ENCODE results near the gene MARCHF3. TPM values are rescaled to one million over a fixed set of nuclear protein-coding genes. Genes with fewer than 3 reads are reported as not detected.

The MARCHF3 gene
- total RNA-seq, 4 donors from 2014 or later = 23.4 to 53.7 (median 29.3) TPM

GRCh38 chr5:127041571-127041970 is 11.2 kb upstream of the MARCHF3 start:
- no peak overlapping the region for H3K4me3 ChIP-seq (ENCODE audit: low read depth, poor library complexity, severe bottlenecking)
- intact Hi-C loops (cut with DNase I; ENCODE audit: low total_unique reads) = no loop called here
- DNase-seq (ENCODE audit: low spot score in 2 of 2) = no peak
- TF ChIP-seq POLR2A (IDR thresholded peaks at IDR 0.05) (no peak), CTCF (IDR thresholded peaks at IDR 0.05) (no peak)
- 53 to 59% methylated on average over 3 of the region's 3 CpGs for WGBS, 2 donors

- 38 to 43% methylated on average over 9 of the region's 9 CpGs for WGBS, 2 donors
- TF ChIP-seq POLR2A (IDR thresholded peaks at IDR 0.05) (no peak), CTCF (IDR thresholded peaks at IDR 0.05) (no peak)
- intact Hi-C loops (cut with DNase I; ENCODE audit: low total_unique reads) = no loop called here
- DNase-seq (ENCODE audit: low spot score in 2 of 2) = no peak
- H3K4me3 ChIP-seq (ENCODE audit: low read depth, poor library complexity, severe bottlenecking) = no peak overlapping the region
Observed at GRCh38 chr5:127040796-127041520, 10.6 kb upstream of the MARCHF3 start.

DNA sequence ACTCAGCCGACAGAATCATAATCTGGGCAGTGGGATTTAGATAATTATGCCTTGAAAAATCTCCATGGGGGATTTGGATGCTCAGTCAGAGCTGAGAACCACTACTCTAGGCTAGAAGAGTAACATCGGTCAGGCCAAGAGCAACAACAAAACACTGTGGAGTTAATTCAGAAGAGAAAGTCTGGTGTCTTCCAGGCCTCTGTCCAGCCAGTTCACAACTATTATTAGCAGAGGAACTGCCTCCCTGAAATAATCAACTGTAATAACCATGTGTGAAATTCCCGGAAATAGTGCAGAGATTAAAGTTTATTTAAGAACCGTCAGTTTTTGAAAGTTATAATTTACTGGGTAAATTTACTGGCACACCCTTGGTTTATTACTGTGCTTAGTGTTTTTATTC is 8.2 kb upstream of the MARCHF3 start:
- H3K4me3 ChIP-seq (ENCODE audit: low read depth, poor library complexity, severe bottlenecking) = no peak overlapping the region
- intact Hi-C loops (cut with DNase I; ENCODE audit: low total_unique reads) = no loop called here
- WGBS, 2 donors = 67 to 80% methylated on average over 4 of the region's 4 CpGs
- no peak for TF ChIP-seq POLR2A (IDR thresholded peaks at IDR 0.05)
- DNase-seq (ENCODE audit: low spot score in 2 of 2) = no peak

DNA sequence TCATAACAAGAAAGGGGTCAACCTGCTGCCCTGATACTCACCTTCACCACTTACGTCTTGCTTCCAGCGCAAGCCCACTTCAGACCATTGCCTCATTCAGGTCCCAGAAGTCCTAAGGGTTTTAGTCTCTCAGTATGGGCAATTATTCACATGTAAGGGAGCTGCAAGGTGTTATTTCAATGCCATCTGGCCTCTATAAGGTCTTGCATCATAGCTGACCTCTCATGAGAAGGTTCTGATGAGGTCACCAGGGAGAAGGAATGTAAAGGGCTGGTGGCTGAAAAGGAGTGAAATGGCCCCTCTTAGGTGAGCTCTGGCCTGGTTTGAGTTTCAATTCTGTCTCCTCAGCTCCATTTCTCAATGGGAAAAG is 1.5 kb upstream of the MARCHF3 start:
- no peak for TF ChIP-seq POLR2A (IDR thresholded peaks at IDR 0.05)
- no peak for TF ChIP-seq CTCF (IDR thresholded peaks at IDR 0.05)
- intact Hi-C loops (cut with DNase I; ENCODE audit: low total_unique reads) = no loop called here
- no peak overlapping the region for H3K4me3 ChIP-seq (ENCODE audit: low read depth, poor library complexity, severe bottlenecking)
- no peak for DNase-seq (ENCODE audit: low spot score in 2 of 2)
- 96 to 97% methylated on average over 2 of the region's 2 CpGs for WGBS, 2 donors

- peak in 1 of 2 donors; percentile 86 for DNase-seq (ENCODE audit: low spot score in 2 of 2)
- intact Hi-C loops (cut with DNase I; ENCODE audit: low total_unique reads) = no loop called here
- 30 to 47% methylated on average over 18 to 34 of the region's 45 CpGs for WGBS, 2 donors
- TF ChIP-seq CTCF (IDR thresholded peaks at IDR 0.05) (no peak), POLR2A (IDR thresholded peaks at IDR 0.05) (no peak)
- peak overlapping the region; percentile 73 for H3K4me3 ChIP-seq (ENCODE audit: low read depth, poor library complexity, severe bottlenecking)
Observed at GRCh38 chr5:127031147-127031862, 947 bp upstream of the MARCHF3 start.

DNA sequence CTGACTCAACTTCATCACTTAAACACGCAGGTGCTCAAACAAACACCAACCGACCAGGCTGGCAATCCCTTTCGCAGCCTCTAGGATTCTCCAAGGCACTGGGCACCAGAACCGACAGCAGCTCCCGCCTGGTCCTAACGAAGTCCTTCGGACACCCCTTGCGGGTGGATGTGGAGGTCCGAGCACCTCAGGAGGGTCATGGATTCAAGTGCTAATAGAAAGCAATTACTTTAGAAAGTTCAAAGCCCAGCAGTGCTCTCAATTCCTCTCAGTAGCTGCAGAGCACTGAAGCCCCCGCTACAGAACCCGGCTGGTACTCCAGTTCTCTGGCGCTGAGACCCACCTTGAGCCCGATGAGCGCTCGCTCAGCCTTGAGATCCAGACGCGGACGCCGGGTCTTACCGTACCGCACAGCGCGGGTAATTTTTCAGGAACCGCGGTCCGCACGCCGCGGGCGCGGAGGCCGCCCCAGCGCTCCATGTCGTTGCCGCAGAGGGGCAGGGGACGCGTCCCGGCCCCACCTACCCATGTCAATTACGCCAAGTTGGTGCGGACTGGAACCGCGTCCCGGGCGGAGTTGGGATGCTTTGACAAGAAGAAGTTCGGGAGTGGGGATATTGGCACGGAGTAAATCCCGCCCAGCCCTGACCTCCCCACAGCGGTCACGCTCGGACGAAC is 638 bp downstream of the MARCHF3 start:
- TF ChIP-seq POLR2A (IDR thresholded peaks at IDR 0.05) (no peak), CTCF (IDR thresholded peaks at IDR 0.05) (no peak)
- intact Hi-C loops (cut with DNase I; ENCODE audit: low total_unique reads) = no loop called here
- WGBS, 2 donors = 0 to 2% methylated on average over 16 to 39 of the region's 51 CpGs
- peak; percentile 35 to 88 for DNase-seq (ENCODE audit: low spot score in 2 of 2)
- peak overlapping the region; percentile 73 for H3K4me3 ChIP-seq (ENCODE audit: low read depth, poor library complexity, severe bottlenecking)
